Measurements from ENCODE around the gene RRP1B. TPM values are rescaled to one million over a fixed set of nuclear protein-coding genes. Genes with fewer than 3 reads are reported as not detected.

Gene RRP1B
- total RNA-seq, 1 experiment from 2014 or later, result 26.3 TPM

GRCh38 chr21:43691086-43691795, 31.9 kb downstream of the RRP1B start:
- Histone ChIP-seq H3K9me3 (ENCODE audit: insufficient read depth, low read depth) (no peaks in the 10 kb centered on the region), H3K9me2 (ENCODE audit: insufficient read depth) (no peaks in the 10 kb centered on the region), H2AFZ (no peak overlapping the region), H3K4me3 (no peak overlapping the region), H3K27me3 (ENCODE audit: insufficient read depth, low read depth) (no peaks in the 10 kb centered on the region), H3K36me3 (ENCODE audit: low read depth) (no peaks in the 10 kb centered on the region), H3F3A (ENCODE audit: insufficient read depth, low read depth) (no peaks in the 10 kb centered on the region), H4K20me1 (ENCODE audit: insufficient read depth) (no peaks in the 10 kb centered on the region), H3K79me2 (ENCODE audit: low read depth) (no peaks in the 10 kb centered on the region), H3K4me2 (no peak overlapping the region), H3K4me1 (replicated peaks; ENCODE audit: insufficient read depth) (no peaks in the 10 kb centered on the region), H3K27ac (no peak overlapping the region)
- POLR2A ChIA-PET (ENCODE audit: unreplicated experiment), result no interaction called here
- CTCF ChIA-PET, result interaction anchor here (0.6 kb wide), 1 partner anchor 15 kb away, joined by 3 read pairs; no protein-coding TSS in a partner anchor
- TF ChIP-seq EZH2 (IDR thresholded peaks at IDR 0.05; ENCODE audit: low read depth), result no peak
- TF ChIP-seq CTCF (conservative IDR thresholded peaks at IDR 0.05), result no peak
- no peak for DNase-seq
- no TSS peak for BruUV-seq (replicated peaks)
- intact Hi-C loops (cut with micrococcal nuclease; ENCODE audit: unreplicated experiment), result no loop called here

GRCh38 chr21:43691801-43692200, 32.4 kb downstream of the RRP1B start:
- H3K36me3 ChIP-seq (ENCODE audit: low read depth), result no peaks in the 10 kb centered on the region
- POLR2A ChIA-PET (ENCODE audit: unreplicated experiment), result no interaction called here

GRCh38 chr21:43692949-43693348, 33.6 kb downstream of the RRP1B start:
- H3K9me3 ChIP-seq (ENCODE audit: insufficient read depth, low read depth), result no peaks in the 10 kb centered on the region
- H3K9me2 ChIP-seq (ENCODE audit: insufficient read depth), result no peaks in the 10 kb centered on the region
- H3K36me3 ChIP-seq (ENCODE audit: low read depth), result no peaks in the 10 kb centered on the region
- no peaks in the 10 kb centered on the region for H3K79me2 ChIP-seq (ENCODE audit: low read depth)
- no peaks in the 10 kb centered on the region for H3F3A ChIP-seq (ENCODE audit: insufficient read depth, low read depth)
- POLR2A ChIA-PET (ENCODE audit: unreplicated experiment), result no interaction called here
- CTCF ChIA-PET, result no interaction called here
- no peaks in the 10 kb centered on the region for H3K4me1 ChIP-seq (replicated peaks; ENCODE audit: insufficient read depth)
- no peak overlapping the region for H3K4me2 ChIP-seq
- DNase-seq, result no peak
- no TSS peak for BruUV-seq (replicated peaks)
- intact Hi-C loops (cut with micrococcal nuclease; ENCODE audit: unreplicated experiment), result no loop called here
- H3K27ac ChIP-seq, result no peak overlapping the region
- TF ChIP-seq CTCF (conservative IDR thresholded peaks at IDR 0.05) (no peak), EZH2 (IDR thresholded peaks at IDR 0.05; ENCODE audit: low read depth) (no peak)
- H3K4me3 ChIP-seq, result no peak overlapping the region
- no peaks in the 10 kb centered on the region for H4K20me1 ChIP-seq (ENCODE audit: insufficient read depth)
- no peaks in the 10 kb centered on the region for H3K27me3 ChIP-seq (ENCODE audit: insufficient read depth, low read depth)
- H2AFZ ChIP-seq, result no peak overlapping the region

More at GRCh38 chr21:43691801-43692200, 32.4 kb downstream of the RRP1B start:
- CTCF ChIA-PET, result no interaction called here
- no peaks in the 10 kb centered on the region for H3K79me2 ChIP-seq (ENCODE audit: low read depth)
- no peak overlapping the region for H2AFZ ChIP-seq
- no peaks in the 10 kb centered on the region for H3K27me3 ChIP-seq (ENCODE audit: insufficient read depth, low read depth)
- no peak for TF ChIP-seq CTCF (conservative IDR thresholded peaks at IDR 0.05)
- no peak for TF ChIP-seq EZH2 (IDR thresholded peaks at IDR 0.05; ENCODE audit: low read depth)
- intact Hi-C loops (cut with micrococcal nuclease; ENCODE audit: unreplicated experiment), result no loop called here
- no peak overlapping the region for H3K4me3 ChIP-seq
- H3K9me3 ChIP-seq (ENCODE audit: insufficient read depth, low read depth), result no peaks in the 10 kb centered on the region
- DNase-seq, result no peak
- no peak overlapping the region for H3K4me2 ChIP-seq
- H3F3A ChIP-seq (ENCODE audit: insufficient read depth, low read depth), result no peaks in the 10 kb centered on the region
- H3K4me1 ChIP-seq (replicated peaks; ENCODE audit: insufficient read depth), result no peaks in the 10 kb centered on the region
- BruUV-seq (replicated peaks), result no TSS peak
- no peak overlapping the region for H3K27ac ChIP-seq
- H4K20me1 ChIP-seq (ENCODE audit: insufficient read depth), result no peaks in the 10 kb centered on the region
- H3K9me2 ChIP-seq (ENCODE audit: insufficient read depth), result no peaks in the 10 kb centered on the region
